H9 (cell line): ENCODE results near the gene COQ4. TPM values are rescaled to one million over a fixed set of nuclear protein-coding genes. Genes with fewer than 3 reads are reported as not detected.

Source experiments
- DNase-seq: peaks from one replicate; pipeline ENCODE4 v3.0.0-alpha.2; 2017
- H2AFZ ChIP-seq: one replicate; pipeline ENCODE4 v1.6.1; 2013; ENCODE audit warnings: mild to moderate bottlenecking, low read length, control low read depth, moderate library complexity
- H2AK5ac ChIP-seq: 2 replicates; pipeline ENCODE4 v1.6.1; 2013; ENCODE audit warnings: low read length, control low read depth, mixed read lengths; ENCODE audit not compliant: insufficient read length
- H2BK120ac ChIP-seq: one replicate; pipeline ENCODE4 v1.6.1; 2013; ENCODE audit warnings: low read depth, mild to moderate bottlenecking, low read length, control low read depth, inconsistent platforms; ENCODE audit not compliant: poor library complexity, severe bottlenecking
- H2BK12ac ChIP-seq: 2 replicates; pipeline ENCODE4 v1.6.1; 2013; ENCODE audit warnings: low read length, control low read depth, mixed read lengths, low read depth; ENCODE audit not compliant: insufficient read length
- H2BK15ac ChIP-seq: 2 replicates; pipeline ENCODE4 v1.6.1; 2013; ENCODE audit warnings: low read depth, low read length, control low read depth
- H2BK20ac ChIP-seq: one replicate; pipeline ENCODE4 v1.6.1; 2013; ENCODE audit warnings: low read depth, mild to moderate bottlenecking, low read length, control low read depth, inconsistent platforms; ENCODE audit not compliant: poor library complexity, severe bottlenecking
- H2BK5ac ChIP-seq: 2 replicates; pipeline ENCODE4 v1.6.1; 2013; ENCODE audit warnings: low read length, control low read depth, mixed read lengths; ENCODE audit not compliant: insufficient read length
- H3K14ac ChIP-seq: 2 replicates; pipeline ENCODE4 v1.6.1; 2013; ENCODE audit warnings: low read length, control low read depth; ENCODE audit not compliant: insufficient read depth
- H3K18ac ChIP-seq: 2 replicates; pipeline ENCODE4 v1.6.1; 2013; ENCODE audit warnings: low read depth, mild to moderate bottlenecking, mixed read lengths, low read length, control low read depth; ENCODE audit not compliant: insufficient read length
- H3K23ac ChIP-seq: 2 replicates; pipeline ENCODE4 v1.6.1; 2013; ENCODE audit warnings: low read length, control low read depth, mixed read lengths, low read depth; ENCODE audit not compliant: insufficient read length
- H3K23me2 ChIP-seq: 2 replicates; pipeline ENCODE4 v1.6.1; 2013; ENCODE audit warnings: low read depth, mild to moderate bottlenecking, mixed read lengths, low read length, control low read depth; ENCODE audit not compliant: insufficient read length, poor library complexity, severe bottlenecking
- H3K27ac ChIP-seq: 2 replicates; pipeline ENCODE4 v1.5.1; 2013; ENCODE audit warnings: low read length, control low read depth, mixed read lengths, low read depth; ENCODE audit not compliant: insufficient read length
- H3K27me3 ChIP-seq: 2 replicates; pipeline ENCODE4 v1.6.1; 2013; ENCODE audit warnings: low read length, control low read depth, inconsistent platforms; ENCODE audit not compliant: insufficient read depth
- H3K4ac ChIP-seq: 2 replicates; pipeline ENCODE4 v1.6.1; 2013; ENCODE audit warnings: low read depth, mild to moderate bottlenecking, control low read depth, inconsistent platforms, low read length, moderate library complexity
- H3K4me1 ChIP-seq: 2 replicates; pipeline ENCODE4 v1.6.1; 2013; ENCODE audit warnings: low read length, control low read depth, inconsistent platforms; ENCODE audit not compliant: insufficient read depth
- H3K4me2 ChIP-seq: 2 replicates; pipeline ENCODE4 v1.6.1; 2013; ENCODE audit warnings: low read length, control low read depth, mixed read lengths; ENCODE audit not compliant: insufficient read length, insufficient read depth
- H3K56ac ChIP-seq: 2 replicates; pipeline ENCODE4 v1.6.1; 2013; ENCODE audit warnings: low read depth, mild to moderate bottlenecking, mixed read lengths, low read length, control low read depth; ENCODE audit not compliant: insufficient read length
- H3K79me1 ChIP-seq: 2 replicates; pipeline ENCODE4 v1.6.1; 2013; ENCODE audit warnings: low read depth, mild to moderate bottlenecking, moderate library complexity, low read length, control low read depth, inconsistent platforms; ENCODE audit not compliant: insufficient read depth, poor library complexity, severe bottlenecking
- H3K79me2 ChIP-seq: 2 replicates; pipeline ENCODE4 v1.6.1; 2013; ENCODE audit warnings: low read length, control low read depth, inconsistent platforms; ENCODE audit not compliant: insufficient read depth
- H3K9ac ChIP-seq: 2 replicates; pipeline ENCODE4 v1.6.1; 2013; ENCODE audit warnings: low read length, control low read depth, mixed read lengths; ENCODE audit not compliant: insufficient read length; ENCODE audit errors: extremely low read depth
- H3K9me3 ChIP-seq: one replicate; pipeline ENCODE4 v1.6.1; 2013; ENCODE audit warnings: low read depth, low read length, inconsistent platforms; ENCODE audit not compliant: control insufficient read depth
- H3T11ph ChIP-seq: one replicate; pipeline ENCODE4 v1.6.1; 2013; ENCODE audit warnings: mild to moderate bottlenecking, low read length, control low read depth, inconsistent platforms
- H4K20me1 ChIP-seq: one replicate; pipeline ENCODE4 v1.6.1; 2013; ENCODE audit not compliant: control insufficient read depth, insufficient read length, insufficient read depth
- H4K5ac ChIP-seq: 2 replicates; pipeline ENCODE4 v1.6.1; 2013; ENCODE audit warnings: low read depth, mild to moderate bottlenecking, mixed read lengths, low read length, control low read depth; ENCODE audit not compliant: insufficient read length
- H4K8ac ChIP-seq: replicated peaks from 2 replicates; pipeline ENCODE4 v1.6.1; 2013; ENCODE audit warnings: low read length, control low read depth, mixed read lengths, low read depth; ENCODE audit not compliant: insufficient read length
- H4K91ac ChIP-seq: 2 replicates; pipeline ENCODE4 v1.6.1; 2013; ENCODE audit warnings: low read depth, mild to moderate bottlenecking, moderate library complexity, mixed read lengths, low read length, control low read depth; ENCODE audit not compliant: insufficient read length
- H3K27ac Mint-ChIP-seq, 3 experiments: 2 replicates in 2 of 3; 3 replicates in 1 of 3; pipeline ENCODE4 v1.8.0; 2020 to 2021; ENCODE audit warnings: mixed read lengths in 3 of 3, mild to moderate bottlenecking in 1 of 3, moderate library complexity in 1 of 3
- H3K27me3 Mint-ChIP-seq: 2 replicates; pipeline ENCODE4 v1.8.0; 2021; ENCODE audit warnings: low read depth, mild to moderate bottlenecking, moderate library complexity, mixed read lengths
- H3K36me3 Mint-ChIP-seq, 3 experiments: 2 replicates in 2 of 3; 3 replicates in 1 of 3; pipeline ENCODE4 v1.8.0; 2020 to 2021; ENCODE audit warnings: low read depth in 3 of 3, mixed read lengths in 3 of 3; ENCODE audit not compliant: insufficient read depth in 1 of 3
- H3K4me1 Mint-ChIP-seq, 2 experiments: 2 replicates each; pipeline ENCODE4 v1.8.0; 2020; ENCODE audit warnings: mixed read lengths in 2 of 2
- H3K4me3 Mint-ChIP-seq, 2 experiments: 2 replicates in 1 of 2; 3 replicates in 1 of 2; pipeline ENCODE4 v1.8.0; 2020 to 2021; ENCODE audit warnings: mild to moderate bottlenecking in 2 of 2, mixed read lengths in 2 of 2, moderate library complexity in 1 of 2
- H3K9me3 Mint-ChIP-seq, 2 experiments: 2 replicates in 1 of 2; 3 replicates in 1 of 2; pipeline ENCODE4 v1.8.0; 2020; ENCODE audit warnings: mild to moderate bottlenecking in 2 of 2, mixed read lengths in 2 of 2, moderate library complexity in 1 of 2
- CTCF ChIP-seq: fragments of 200-600 bp; sonication (generic); conservative IDR thresholded peaks from 3 replicates; pipeline ENCODE4 v1.8.0; 2021; ENCODE audit warnings: antibody characterized with exemption, mild to moderate bottlenecking
- WGBS: extraction: QIAGEN DNeasy Blood & Tissue Kit; methylation state at CpG from one replicate; pipeline ENCODE4 v1.1.7; 2013; ENCODE audit warnings: missing lambda C conversion rate, low lambda C conversion rate, mixed read lengths; ENCODE audit not compliant: insufficient read length; ENCODE audit errors: extremely low coverage; 5-methylcytosine and 5-hydroxymethylcytosine counted together
- total RNA-seq: library from RNA; stranded (reverse); gene quantifications from 2 replicates; pipeline ENCODE4 v1.2.1, GENCODE V29; 2021

COQ4 gene
- total RNA-seq, 1 experiment from 2014 or later = 38.4 TPM

- no peak within 1 kb of the TSS for H4K5ac ChIP-seq
- H3K23ac ChIP-seq = no peak within 1 kb of the TSS
- H3K4me3 Mint-ChIP-seq = peak within 1 kb of the TSS; percentile 88 to 93
- H3K4me1 ChIP-seq = no peaks in the 10 kb centered on the region
- no peak within 1 kb of the TSS for H3K56ac ChIP-seq
- H4K91ac ChIP-seq = no peak within 1 kb of the TSS
- H2BK12ac ChIP-seq = no peak within 1 kb of the TSS
- no peak within 1 kb of the TSS for H2BK5ac ChIP-seq
- no peak within 1 kb of the TSS for H2BK120ac ChIP-seq
- H3K27ac Mint-ChIP-seq = peak within 1 kb of the TSS in 1 of 3 experiments; percentile 40; a peak in 2 of 7 replicates
- no peaks in the 10 kb centered on the region for H3K9me3 Mint-ChIP-seq
- H2BK15ac ChIP-seq = no peak within 1 kb of the TSS
- H3K4me1 Mint-ChIP-seq = peaks cover 4 to 5% of the 10 kb centered on the region in 2 experiments
- TF ChIP-seq CTCF = no peak
- no peak within 1 kb of the TSS for H3K27ac ChIP-seq
- no peaks in the 10 kb centered on the region for H3K79me2 ChIP-seq
- no peaks in the 10 kb centered on the region for H4K20me1 ChIP-seq
- H3K9ac ChIP-seq = no peak within 1 kb of the TSS
- no peak within 1 kb of the TSS for H2AK5ac ChIP-seq
- H3K14ac ChIP-seq = peak within 1 kb of the TSS; percentile 76
- no peak within 1 kb of the TSS for H3K4ac ChIP-seq
- no peaks in the 10 kb centered on the region for H3K27me3 Mint-ChIP-seq
- H3K79me1 ChIP-seq = no peaks in the 10 kb centered on the region
- no CpG with 5 or more reads among the region's 75 CpGs for WGBS
- H3K9me3 ChIP-seq = no peaks in the 10 kb centered on the region
- H2AFZ ChIP-seq = no peak within 1 kb of the TSS
- H3K23me2 ChIP-seq = peaks cover 3% of the 10 kb centered on the region
- H3K27me3 ChIP-seq = no peaks in the 10 kb centered on the region
- peak; percentile 95 for DNase-seq
- H4K8ac ChIP-seq = no peak within 1 kb of the TSS
- H3K18ac ChIP-seq = no peak within 1 kb of the TSS
- no peak within 1 kb of the TSS for H3T11ph ChIP-seq
- peaks cover 4 to 18% (median 10%) of the 10 kb centered on the region in 3 experiments for H3K36me3 Mint-ChIP-seq
- no peak within 1 kb of the TSS for H2BK20ac ChIP-seq
- H3K4me2 ChIP-seq = peak within 1 kb of the TSS; percentile 70
Observed at GRCh38 chr9:128339761-128340690, 17.4 kb downstream of the COQ4 start, which contains the start of gene SLC27A4. TSS of gene SLC27A4 (plus strand) at chr9:128340527. CDS start at chr9:128343133, 2,606 bp downstream.
